ENCODE data around the gene IKBKE. TPM values are rescaled to one million over a fixed set of nuclear protein-coding genes. Genes with fewer than 3 reads are reported as not detected.

The IKBKE gene
- total and polyA plus RNA-seq, 2 of the 8 experiments (the other 6 are each of a cell fraction or from before 2014, with no cell fraction given): 8.6 to 12.0 TPM

DNA sequence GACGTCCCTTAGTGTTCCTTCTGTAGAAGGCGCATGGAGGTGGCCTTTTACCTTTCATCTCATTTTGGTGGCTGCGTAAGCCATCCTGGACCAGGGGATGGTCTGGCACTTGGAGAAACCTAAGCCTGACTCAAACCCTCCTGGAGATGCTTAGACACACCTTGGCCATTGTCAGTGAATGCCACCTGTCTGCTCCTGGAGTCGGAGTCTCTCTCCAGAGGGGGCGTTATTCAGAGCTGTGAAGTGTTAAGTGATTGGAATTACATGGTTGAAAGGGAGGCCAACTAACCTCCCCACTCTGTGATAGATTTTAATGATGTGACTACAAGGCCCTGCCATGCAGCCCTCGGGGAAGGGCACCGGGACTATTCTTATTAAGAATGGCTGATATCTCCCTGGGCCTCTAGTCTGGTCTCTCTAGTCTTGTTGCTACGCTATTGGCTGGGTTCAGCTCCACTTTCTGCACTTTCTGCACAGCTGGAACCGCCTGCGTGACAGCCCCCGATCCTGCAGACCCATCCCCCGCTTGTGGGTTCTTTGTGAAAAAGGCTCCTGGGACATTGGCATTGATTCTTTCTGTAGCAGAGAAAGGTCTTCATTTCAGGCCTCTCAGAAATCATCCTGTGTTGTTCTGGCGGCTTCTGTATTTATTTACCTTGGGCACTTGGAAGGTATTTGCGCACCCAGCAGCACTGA is 41.2 kb downstream of the IKBKE start (continued):
- TF ChIP-seq EZH2 (IDR thresholded peaks at IDR 0.05; ENCODE audit: low read depth, low read length, severe bottlenecking) (no peak), SIRT6 (IDR thresholded peaks at IDR 0.05; ENCODE audit: low read length) (no peak)

All from H1 (cell line).